SKM-1 treated with dmso at 0.1 percent for 144 hours (cell line): ENCODE data around the gene ASMT.
"Not testable (repeated sequence)": the region's sequence is repeated elsewhere in the genome, so short reads cannot be mapped to it uniquely, and the experiment has no call there.

Source experiments
- DNase-seq: peaks from one replicate; lab custom pipeline; 2025; ENCODE audit not compliant: unreplicated experiment; lab: John Stamatoyannopoulos, UW

ASMT gene

DNA sequence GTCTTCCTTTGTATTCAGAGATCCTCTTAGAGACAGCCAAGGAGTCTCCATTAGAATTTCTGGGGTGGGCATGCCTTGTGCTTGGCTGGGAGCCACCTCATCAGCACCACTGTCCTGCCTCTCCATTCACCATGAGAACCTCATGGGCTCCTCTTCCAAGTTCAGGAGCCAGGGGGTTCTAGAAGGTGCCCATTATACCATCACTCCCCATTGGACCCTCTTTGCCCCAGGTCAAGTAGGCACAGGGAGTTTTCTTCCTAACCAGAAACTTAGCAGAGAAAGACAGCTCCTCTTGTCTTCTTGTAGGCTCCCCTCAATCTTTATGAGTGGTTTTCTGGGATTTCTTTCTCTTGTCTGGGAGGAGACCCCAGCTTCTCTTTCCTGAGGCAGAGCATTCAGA is 31.1 kb downstream of the ASMT start:
- no peak for DNase-seq

DNA sequence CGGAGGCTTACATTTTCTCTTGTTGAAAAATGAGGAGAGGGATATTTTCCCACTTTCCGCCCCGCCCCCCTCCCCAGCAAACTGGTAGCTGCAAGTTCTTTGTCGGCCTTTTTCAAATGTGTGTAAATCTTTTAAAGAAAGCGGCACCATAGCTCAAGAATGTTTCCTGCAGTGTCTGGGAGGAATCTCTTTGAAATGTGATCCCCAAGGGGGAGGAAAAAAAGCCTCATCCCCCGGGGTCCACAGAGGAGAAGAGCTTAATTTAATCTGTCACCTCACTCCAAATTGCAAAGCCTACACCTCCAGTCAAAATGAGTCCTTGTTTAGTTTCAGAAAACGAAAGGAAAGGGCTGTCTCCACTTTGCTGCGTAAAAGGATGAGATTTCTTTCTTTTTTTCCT is 34.8 kb downstream of the ASMT start:
- DNase-seq = no peak

DNA sequence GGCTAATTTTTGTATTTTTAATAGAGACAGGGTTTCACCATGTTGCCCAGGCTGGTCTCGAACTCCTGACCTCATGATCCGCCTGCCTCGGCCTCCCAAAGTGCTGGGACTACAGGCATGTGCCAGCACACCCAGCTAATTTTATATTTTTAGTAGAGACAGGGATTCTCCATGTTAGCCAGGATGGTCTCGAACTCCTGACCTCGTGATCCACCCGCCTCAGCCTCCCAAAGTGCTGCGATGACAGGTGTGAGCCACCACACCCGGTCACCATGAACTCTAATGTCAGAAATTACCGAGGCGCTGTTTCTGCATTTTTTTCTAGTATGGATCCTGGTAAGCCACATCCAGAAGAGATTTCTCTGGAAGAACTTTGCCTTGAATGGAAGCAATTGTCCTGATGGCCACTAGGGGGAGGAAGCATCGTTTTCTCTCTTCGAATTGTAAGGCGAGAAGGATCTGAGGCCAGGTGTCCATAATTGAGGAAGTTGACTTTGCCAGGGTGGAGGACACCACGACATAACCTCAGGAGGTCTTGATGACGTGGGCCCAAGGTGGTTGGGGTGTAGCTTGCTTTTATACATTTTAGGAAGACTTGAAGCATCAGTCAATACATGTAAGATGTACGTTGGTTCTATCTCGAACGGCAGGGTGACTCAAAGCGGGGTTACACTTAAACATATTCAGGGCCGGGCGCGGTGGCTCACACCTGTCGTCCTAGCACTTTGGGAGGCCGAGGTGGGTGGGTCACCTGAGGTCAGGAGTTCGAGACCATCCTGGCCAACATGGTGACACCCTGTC is 37.4 kb downstream of the ASMT start:
- DNase-seq = peak; percentile 68

DNA sequence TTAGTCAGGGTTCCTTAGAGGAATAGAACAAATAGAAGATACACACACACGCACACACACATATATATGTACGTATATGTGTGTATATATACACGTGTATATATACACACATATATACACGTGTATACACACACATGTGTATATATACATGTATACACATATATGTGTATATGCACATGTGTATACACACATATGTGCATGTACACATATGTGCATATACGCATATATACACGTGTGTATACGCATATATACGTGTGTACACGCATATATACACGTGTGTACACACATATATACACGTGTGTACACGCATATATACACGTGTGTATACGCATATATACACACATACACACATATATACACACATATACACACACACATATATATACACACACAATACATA is 41.5 kb downstream of the ASMT start:
- DNase-seq = no peak

DNA sequence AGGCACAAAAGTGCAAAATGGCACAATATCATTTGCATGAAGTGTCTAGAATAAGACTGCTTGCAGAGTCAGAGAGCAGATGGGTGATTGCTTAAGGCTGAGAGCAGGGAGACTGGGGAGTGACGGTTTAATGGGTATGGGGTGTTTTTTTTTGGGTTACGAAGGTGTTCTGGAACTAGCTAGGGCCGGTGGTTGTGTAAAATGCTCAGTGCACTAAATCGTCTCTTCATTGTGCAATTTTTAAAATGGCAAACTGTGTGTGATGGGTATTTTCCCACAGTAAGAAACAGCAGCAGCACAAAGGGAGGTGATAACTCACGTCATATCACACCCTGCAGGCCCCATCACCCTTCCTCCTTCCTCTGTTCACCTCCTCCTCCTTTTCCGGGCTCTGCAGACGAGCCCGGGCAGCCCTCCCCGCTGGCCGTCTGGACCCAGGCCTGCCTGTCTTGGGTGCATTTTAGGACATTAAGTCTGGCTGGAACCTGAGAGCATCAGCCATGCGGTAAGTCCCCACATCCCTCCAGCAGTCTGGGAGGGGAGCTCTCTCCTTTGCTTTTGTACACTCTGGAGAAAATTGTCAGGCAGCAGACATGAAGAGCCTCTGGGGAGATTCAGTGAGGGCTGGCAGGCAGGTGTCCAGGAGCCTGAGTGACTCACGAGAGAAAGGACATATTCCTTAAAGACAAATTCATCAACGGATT is 42.7 kb downstream of the ASMT start:
- peak; percentile 68 for DNase-seq

DNA sequence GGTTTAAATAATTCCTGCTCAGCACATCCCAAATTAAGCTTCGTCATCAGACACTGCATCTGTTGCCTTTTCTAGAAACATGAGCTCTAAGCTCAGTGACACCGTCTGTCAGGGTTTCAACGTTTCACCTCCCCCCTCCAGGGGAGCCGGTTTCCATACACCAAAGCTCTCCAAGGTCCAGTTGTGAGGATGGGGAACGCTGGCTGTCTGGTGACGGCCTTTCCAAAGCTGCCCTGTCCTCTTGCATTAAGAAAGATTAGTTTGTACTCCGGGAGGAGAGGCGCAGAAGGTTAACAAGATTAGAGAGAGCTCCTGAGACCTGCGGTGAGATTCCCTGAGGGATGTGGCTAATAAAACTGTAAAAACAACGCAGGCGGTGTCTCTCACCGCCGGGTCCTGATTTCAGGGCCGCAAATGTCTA is 43.2 kb downstream of the ASMT start:
- DNase-seq = no peak

DNA sequence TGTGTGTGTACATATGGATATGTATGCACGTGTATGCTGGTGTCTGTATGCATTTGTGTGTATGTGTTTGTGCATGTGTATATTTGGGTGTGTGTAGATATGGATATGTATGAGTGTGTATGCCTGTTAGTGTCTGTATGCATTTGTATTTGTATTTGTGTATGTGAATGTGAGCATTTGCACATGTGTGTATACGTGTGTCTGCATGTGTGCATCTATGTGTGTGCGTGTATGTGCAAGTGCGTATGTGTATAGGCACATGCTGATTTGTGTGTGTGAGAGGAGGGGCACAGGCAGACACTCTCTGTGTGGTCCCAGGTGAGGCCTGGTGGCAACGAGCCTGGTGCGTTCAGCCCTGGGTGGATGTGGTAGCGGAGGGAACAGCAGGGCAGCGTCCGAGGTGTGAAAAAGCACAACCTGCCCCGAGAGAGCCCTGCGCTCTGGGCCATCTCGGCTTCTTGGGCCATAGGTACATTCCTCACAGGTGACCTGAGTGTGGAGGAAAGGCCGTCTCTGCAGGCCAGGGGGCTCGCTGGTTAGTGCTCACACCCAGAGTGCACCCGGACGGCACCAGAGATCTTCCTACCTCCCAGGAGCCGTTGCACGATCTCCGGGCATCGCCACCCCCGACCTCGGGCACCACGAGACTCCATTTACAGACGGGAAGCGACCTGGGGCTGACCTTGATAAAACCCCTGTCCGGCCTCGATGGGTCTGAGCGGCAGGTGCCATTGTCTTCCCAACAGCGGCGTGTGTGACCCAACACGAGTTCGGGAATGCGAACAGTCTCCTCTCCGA is 45.0 kb downstream of the ASMT start:
- no peak for DNase-seq

DNA sequence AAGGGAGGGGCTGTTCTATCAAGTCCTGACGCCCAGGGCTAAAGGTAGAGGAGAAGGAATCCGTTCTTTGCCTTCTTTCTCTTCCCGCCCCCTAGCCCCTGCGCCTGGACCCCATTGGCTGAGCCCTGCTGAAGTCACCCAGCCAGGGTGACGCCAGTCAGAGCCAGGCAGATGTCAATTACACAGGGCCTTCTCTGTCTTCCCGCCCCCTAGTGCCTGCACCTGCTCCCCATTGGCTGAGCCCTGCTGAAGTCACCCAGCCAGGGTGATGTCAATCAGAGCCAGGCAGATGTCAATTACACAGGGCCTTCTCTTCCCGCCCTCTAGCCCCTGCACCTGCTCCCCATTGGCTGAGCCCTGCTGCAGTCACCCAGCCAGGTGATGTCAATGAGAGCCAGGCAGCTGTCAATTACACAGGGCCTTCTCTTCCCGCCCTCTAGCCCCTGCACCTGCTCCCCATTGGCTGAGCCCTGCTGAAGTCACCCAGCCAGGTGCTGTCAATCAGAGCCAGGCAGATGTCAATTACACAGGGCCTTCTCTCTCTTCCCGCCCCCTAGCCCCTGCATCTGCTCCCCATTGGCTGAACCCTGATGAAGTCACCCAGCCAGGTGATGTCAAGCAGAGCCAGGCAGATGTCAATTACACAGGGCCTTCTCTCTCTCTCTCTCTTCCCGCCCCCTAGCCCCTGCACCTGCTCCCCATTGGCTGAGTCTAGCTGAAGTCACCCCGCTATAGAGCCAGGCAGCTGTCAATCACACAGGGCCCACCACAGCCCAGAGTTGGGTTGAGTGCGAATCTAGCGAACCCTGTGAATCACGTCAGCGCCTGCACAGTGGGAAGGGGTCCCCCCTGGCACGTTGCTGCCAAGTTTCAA is 46.4 kb downstream of the ASMT start:
- DNase-seq = no peak

DNA sequence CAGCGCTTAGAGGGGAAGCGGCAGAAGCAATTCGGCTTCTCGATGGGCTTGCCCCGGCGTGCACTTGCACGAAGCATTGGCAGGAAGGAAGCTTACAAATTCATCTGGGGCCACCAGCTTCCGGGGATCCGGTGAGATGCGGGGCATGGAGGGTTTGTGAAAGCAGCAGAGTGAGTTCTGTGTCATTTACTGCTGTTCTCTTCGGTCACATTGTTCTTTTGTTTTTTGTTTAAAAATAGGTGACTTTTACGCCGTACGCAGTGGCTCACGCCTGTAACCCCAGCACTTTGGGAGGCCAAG is 47.0 kb downstream of the ASMT start:
- DNase-seq = no peak

DNA sequence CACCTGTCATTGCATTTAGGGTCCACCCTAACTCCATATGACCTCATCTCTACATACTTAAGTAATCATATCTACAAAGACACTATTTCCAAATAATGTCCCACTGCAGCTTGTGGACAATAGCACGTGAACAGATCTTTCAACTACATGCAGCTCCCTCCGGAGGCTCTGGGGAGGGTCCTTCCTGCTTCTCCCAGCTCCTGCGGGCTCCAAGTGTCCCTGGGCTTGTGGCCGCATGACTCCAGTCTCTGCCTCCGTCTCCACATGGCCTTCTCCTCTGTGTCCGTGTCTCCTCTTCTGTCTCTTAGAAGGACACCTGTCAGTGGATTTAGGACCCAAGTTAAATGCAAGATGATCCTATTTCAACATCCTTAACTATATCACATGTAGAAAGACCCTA is 52.7 kb downstream of the ASMT start:
- no peak for DNase-seq

DNA sequence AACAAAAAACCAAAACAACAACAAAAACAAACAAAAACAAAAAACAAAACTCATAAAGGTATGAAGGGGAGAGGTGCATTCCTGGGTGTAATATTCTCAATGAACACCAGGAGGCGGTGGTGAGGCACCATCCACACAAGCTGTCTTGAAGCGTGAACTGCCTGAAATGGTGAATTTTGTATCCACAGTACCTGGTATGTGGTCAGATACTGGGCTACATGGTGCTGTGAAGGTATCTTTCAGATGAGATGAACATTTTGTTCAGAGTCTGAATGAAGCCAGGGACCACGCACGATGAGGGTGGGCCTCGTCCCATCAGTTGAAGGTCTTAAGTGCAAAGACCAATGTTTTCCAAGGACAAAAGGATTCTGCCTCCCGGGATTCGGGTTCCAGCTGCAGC is 58.5 kb downstream of the ASMT start:
- DNase-seq = peak; percentile 4

DNA sequence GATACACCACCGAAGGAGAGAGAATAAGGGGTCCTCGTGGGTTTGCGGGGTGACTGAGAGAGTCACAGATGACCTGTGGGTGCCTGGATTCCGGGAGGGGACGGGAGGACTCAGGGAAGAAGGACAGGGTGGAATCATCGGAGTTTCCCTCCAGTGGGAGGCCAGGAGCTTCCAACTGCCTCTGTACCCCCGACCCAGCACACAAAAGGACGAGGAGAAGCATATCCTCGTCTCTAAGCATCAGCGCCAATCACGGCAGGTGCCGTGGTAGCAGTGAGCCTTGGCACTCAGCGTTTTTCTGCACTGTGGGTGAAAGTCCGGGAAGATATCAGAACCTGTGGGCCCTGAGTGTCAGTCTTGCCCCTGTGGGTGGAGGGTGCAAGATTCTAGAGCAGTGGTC is 62.0 kb downstream of the ASMT start:
- DNase-seq = no peak

DNA sequence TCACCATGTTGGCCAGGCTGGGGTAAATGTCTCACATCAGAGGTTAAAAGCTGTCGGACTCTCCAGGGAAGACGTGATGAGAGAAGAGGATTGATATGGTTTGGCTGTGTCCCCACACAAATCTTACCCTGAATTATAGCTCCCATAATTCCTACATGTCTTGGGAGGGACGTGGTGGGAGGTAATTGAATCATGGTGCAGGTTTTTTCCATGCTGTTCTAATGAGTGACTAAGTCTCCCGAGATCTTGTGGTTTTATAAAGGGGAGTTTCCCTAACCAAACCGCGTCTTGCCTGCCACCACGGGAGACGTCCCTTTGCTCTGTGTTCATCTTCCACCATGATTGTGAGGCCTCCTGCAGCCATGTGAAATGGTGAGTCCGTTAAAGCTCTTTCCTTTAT is 64.4 kb downstream of the ASMT start:
- no peak for DNase-seq

DNA sequence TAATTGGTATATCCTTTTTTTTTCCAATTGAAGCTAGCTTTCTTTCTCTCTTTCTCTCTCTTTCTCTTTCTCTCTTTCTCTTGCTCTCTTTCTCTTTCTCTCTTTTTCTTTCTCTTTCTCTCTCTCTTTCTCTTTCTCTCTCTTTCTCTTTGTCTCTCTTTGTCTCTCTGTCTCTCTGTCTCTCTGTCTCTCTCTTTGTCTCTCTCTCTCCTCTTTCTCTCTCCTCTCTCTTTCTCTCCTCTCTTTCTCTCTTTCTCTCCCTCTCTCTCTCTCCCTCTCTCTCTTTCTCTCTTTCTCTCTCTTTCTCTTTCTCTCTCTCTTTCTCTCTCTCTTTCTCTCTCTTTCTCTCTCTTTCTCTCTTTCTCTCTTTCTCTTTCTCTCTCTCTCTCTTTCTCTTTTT is 66.6 kb downstream of the ASMT start:
- no peak for DNase-seq

DNA sequence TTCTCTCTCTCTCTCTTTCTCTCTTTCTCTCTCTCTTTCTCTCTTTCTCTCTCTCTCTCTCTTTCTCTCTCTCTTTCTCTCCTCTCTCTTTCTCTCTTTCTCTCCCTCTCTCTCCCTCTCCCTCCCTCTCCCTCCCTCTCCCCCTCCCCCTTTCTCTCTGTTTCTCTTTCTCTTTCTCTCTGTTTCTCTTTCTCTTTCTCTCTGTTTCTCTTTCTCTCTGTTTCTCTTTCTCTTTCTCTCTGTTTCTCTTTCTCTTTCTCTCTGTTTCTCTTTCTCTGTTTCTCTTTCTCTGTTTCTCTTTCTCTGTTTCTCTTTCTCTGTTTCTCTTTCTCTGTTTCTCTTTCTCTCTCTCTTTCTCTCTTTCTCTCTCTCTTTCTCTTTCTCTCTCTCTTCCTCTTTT is 67.0 kb downstream of the ASMT start:
- DNase-seq = not testable (repeated sequence)

DNA sequence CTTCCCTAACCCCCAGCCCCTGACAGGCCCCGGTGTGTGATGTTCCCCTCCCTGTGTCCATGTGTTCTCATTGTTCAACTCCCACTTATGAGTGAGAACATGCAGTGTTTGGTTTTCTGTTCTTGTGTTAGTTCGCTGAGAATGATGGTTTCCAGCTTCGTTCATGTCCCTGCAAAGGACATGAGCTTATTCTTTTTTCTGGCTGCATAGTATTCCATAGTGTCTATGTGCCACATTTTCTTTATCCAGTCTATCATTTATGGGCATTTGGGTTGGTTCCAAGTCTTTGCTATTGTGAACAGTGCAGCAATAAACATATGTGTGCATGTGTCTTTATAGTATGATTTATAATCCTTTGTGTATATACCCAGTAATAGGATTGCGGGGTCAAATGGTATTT is 67.6 kb downstream of the ASMT start:
- DNase-seq = not testable (repeated sequence)

DNA sequence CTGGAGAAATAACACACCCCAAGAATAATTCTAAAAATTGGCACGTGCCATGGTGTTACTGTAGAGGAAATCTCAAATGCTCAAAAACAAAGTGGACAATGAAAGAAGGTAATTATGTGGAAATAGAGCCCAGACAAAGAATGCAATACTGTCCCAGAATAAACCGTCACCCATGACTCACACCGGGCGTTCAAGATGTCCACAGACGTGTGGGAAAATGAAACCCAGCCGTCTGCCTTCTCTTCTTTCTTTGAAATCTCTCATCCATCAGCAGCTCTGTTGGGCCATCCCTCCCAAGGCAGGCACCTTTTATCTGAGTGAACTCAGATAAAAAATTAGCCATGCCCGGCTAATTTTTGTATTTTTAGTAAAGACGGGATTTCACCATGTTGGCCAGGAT is 70.0 kb downstream of the ASMT start:
- DNase-seq = not testable (repeated sequence)

DNA sequence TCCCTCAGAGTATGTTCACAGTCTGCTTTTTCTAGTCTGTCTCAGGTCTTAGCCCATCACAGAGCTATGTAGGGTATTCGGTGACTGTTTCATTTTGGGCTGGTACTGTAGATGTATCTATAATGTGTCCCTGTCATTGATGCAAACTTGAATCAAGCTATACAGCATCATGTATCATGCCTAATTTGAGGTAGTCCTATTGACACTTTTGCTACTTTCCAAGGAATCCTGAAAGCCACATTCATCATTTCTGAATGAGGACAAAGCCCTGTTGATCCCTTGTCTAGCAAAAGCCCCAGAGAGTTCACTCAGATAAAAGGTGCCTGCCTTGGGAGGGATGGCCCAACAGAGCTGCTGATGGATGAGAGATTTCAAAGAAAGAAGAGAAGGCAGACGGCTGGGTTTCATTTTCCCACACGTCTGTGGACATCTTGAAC is 70.6 kb downstream of the ASMT start:
- DNase-seq = not testable (repeated sequence)

DNA sequence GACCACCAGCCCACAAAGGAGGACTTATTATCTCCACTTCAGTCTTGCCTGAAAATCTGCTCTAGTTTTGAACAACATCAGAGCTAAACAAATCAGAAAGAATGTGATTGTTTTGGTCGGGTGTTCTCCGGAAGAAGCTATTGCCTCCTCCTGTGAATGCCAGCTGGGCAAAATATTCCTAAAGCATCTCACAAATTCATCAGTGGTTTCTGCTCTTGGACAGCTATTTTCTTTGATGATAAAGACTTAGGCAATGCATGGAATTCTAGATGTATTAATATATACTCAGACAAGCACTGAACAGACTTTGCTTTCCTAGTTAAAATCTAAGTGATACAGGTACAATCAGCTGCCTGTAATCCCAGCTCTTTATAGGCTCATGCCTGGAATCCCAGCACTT is 71.8 kb downstream of the ASMT start:
- DNase-seq = no peak
